GM21723 (cell line): ENCODE data around the gene TBC1D8.

ENCODE experiments used
- ATAC-seq: cut with Tn5 transposase; IDR thresholded peaks from one replicate; pipeline ENCODE4 v1.9.1; 2021; ENCODE audit warnings: mild to moderate bottlenecking, moderate library complexity; ENCODE audit not compliant: unreplicated experiment

The TBC1D8 gene

DNA sequence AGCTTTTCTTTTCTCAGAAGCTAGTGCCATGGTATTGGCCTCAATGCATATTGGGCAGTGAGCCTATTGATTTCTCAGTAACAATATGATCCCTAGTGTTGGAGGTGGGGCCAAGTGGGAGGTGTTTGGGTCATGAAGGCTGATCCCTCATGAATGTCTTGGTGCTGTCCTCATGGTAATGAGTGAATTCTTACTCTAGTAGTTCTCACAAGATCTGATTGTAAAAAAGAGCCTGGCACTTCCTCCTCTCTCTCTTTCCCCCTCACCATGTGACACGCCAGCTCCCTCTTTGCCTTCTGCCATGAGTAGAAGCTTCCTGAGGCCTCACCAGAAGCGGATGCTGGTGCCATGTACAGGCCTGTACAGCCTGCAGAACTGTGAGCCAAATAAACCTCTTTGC lies 12.8 kb upstream of the TBC1D8 start:
- no peak for ATAC-seq

GRCh38 chr2:101162561-101163330 lies 11.6 kb upstream of the TBC1D8 start:
- ATAC-seq: no peak

DNA sequence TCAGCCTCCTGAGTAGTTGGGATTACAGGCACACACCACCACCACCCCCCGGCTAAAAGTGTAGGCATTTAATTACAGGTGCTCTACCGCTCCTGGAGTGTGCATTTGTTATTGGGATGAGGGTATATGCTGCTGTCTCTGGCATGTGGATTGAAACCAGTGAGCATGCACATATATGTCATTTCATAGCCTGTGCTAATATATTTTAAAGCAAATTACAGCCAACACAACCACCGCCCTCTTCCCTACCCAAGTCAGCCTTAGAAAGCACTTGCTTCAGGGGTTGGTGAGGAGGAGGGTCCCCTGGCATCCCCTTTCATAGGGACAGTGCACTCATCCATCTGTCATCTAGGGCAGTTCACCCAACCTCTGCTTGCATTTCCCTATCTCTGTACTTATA lies 10.5 kb upstream of the TBC1D8 start:
- no peak for ATAC-seq

DNA sequence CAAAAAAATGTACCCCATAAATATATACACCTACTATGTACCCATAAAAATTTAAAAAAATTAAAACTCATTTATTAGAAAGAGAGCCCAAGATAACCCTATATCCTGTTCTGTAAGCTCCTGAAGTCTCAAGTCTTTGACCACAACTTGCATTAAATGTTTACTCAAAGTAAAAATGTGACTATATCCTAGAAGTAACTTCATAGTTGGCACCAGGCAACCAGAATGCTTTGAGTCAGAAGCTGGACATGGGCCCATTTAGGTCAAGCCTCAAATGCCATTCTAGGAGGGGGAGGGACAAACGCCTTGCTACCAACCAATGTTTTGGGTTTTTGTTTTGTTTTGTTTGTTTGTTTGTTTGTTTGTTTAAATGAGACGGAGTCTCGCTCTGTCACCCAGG lies 9.3 kb upstream of the TBC1D8 start:
- ATAC-seq: no peak

GRCh38 chr2:101159526-101159925 lies 8.3 kb upstream of the TBC1D8 start:
- no peak for ATAC-seq

- ATAC-seq: no peak
Measured at GRCh38 chr2:101157272-101157671, 6.1 kb upstream of the TBC1D8 start.

DNA sequence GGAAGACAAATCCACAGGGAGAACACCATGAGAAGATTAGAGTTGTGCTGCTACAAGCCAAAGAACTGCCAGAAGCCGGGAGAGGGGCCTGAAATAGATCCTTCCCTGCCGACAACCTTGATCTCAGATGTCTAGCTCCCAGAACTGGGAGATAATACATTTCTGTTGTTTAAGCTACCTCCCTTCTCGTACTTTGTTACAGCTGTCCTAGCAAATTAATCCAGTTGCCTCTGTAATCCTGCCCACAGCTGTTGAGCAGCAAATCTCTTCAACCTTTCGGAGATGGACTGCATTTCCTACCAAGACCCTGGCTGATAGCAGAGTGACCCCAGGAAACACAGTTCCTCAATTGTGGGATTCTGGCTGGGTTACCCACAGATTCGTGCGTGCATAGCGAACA lies 2.6 kb upstream of the TBC1D8 start:
- ATAC-seq: no peak

DNA sequence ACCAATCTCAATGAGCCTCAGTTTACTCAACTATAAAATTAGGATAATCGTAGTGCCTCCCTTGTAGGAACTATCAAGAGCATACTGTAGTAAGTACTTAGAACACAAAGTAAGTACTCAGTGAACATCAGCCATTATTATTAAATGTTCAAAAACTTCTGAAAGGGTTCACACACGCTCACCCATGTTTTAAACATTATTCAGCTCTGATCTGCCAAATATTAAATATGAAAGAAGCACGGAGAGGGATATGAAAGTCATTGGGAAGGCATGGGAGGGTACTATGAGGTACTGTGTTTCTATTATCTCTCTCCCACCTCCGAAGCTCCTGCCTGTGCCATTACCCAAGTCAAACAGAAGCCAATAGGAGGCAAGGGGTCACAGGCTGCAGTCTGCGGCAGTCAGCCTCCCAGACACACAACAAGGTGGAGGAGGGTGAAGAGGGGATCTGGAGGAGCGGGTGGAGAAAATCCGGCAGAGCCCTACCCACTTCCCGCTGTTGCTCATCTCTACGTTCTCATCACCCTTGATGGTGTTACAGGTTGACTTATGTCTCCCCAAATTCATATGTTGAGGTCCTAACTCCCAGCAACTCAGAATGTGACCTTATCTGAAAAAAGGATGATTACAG lies 2.0 kb upstream of the TBC1D8 start:
- ATAC-seq: no peak

- peak; percentile 71 for ATAC-seq
Measured at GRCh38 chr2:101152272-101153076, 1.3 kb upstream of the TBC1D8 start.

- no peak for ATAC-seq
Measured at GRCh38 chr2:101151859-101152271, 683 bp upstream of the TBC1D8 start.

DNA sequence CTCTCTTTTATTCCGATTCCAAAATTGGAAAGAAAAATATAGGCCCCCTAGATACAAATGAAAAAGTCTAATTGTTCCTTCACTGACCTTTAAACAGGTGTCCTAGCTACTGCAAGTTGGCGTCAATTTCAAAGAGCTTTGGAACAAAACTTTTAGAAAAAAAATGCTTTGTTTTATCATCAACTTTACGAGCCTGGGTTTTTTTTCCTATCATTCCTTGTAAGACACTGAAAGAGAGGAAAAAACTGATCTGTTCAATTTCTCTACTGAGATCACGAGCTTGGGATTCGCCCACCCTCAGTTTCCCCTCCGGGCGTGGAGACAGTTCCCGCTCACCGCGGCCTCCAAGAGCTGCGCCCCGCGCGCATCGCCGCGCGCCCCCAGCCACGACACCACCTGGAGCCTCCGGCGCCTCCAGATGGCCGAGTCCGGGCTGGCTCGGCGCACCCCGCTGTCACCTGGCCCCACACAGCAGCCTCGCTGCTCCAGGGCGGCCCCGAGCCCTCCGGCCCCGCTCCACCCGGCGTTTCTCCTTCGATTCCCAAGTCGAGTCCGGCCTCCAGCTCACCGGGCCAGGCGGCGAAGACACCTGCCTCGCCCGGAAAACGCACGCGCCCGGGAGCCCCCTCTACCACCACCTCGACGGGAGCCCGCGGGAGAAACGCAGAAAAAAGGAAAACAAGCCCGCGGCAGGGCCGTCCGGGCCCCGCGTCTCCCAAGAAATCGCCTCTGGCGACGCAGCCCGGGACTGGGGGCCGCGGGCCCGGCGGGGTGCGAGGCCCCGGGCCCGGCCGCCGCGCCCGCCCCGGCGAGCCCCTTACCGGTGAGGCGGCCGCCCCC lies 656 bp downstream of the TBC1D8 start:
- no peak for ATAC-seq

DNA sequence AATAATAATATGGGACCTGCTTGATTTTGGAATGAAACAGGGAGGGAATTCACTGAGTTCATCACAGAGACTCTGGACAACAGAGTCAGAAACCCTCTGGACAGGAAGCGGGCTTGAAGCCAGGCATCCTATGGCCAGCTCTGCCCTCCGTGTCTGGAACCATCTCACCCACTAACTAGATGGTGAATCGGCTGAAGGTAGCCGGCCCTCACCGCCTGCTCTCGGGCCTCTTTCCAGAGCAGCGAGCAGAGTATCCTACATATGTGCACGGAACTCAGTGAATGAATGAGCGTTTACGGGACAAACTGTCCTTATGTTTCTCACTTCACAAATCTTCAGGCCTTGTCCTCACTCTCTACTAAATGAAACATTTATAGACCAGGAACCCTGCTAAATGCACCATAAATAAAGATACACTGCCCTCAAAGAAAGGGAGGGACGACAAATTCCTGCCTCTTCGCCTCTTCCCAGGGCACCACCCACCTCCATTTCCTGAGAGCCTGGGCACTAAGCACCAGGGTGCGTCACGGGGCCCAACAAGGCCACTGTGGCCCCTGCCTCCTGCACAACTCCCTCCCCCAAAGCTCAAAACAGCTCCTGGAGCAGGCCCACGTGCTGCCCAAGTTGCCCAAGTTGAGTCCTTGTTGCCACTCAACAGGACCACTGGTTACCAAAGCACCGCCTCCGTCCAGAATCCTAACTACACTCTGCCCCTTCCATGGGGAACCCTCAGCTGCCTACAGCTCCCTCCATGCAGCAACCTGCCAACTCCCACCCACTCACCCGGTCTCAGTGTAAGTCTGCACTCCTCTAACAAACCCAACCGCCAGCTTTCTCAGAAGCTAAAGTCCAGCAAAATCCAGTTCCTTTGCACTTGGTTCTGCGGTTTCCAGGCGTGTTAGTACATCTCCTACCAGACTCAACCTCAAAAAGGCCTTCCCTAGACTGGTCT lies 1.7 kb downstream of the TBC1D8 start:
- no peak for ATAC-seq

DNA sequence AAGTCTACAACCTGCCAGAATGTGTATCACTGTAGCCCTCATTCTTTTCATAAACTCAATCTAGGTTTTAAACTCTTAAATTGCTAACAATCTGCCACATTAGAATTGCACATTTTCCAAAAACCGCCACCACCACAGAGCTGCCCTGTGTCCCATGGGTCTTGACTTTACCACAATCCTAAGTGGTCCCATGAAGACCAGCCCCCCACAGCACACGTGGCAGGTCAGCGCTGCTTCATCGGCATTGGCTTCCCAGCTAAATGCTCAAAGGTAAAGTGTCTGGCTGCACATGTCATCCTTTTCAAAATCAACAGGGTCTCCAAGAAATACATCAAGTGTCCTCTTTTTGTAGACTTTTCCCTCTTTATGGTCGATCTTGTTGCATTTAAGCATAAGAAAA lies 2.4 kb downstream of the TBC1D8 start:
- ATAC-seq: no peak

DNA sequence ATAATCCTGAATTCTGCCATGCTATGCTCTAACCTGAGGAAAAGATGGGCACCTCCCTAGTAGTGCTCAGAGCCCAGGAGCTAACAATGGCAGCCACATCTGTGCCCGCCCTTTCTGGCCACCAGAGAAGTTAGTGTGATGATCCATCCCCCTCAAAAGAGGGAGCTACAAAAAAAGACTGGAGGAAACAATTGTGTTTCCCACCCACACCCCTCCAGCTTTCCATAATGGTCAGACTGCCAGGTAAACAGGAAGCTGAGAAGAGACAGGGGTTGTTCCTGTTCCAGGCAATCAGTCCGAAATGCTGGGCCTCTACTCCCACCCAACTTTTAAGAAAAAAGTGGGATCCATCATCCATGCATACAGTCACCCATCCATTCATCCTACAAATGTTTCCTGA lies 3.2 kb downstream of the TBC1D8 start:
- ATAC-seq: no peak

DNA sequence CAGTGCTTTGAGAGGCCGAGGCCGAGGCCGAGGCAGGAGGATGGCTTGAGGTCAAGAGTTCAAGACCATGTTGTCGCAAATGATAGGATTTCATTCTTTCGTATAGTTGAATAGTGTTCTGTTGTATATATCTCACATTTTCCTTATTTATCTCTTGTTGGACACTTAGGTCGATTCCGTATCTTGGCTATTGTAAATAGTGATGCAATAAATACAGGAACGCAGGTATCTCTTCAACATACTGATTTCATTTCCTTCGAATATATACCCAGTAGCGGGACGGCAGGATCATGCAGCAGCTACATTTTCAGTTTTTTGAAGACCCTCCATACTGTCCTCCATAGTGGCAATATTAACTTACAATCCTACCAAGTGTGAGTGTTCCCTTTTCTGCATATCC lies 4.1 kb downstream of the TBC1D8 start:
- ATAC-seq: no peak

DNA sequence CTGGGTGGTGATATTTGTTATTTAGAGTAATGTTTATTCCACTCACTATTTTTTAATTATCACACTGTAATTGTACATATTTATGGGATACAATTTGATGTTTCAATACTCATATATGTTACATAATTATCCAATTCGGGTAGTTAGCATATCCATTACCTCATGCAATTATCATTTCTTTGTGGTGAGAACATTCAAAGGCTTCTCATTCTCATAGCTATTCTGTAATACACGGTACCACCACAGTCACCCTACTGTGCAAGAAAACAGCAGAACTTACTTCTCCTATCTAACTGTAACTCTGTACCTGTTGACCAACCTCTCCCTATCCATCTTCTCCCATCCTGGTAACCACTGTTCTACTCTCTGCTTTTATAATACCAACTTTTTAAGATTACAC lies 4.6 kb downstream of the TBC1D8 start:
- ATAC-seq: no peak

GRCh38 chr2:101145406-101145805 lies 5.8 kb downstream of the TBC1D8 start:
- ATAC-seq: no peak

- ATAC-seq: no peak
Measured at GRCh38 chr2:101142163-101142562, 9.0 kb downstream of the TBC1D8 start.

- no peak for ATAC-seq
Measured at GRCh38 chr2:101140978-101141655, 10.1 kb downstream of the TBC1D8 start.
